ENCODE measurements around the gene USP4. TPM values are rescaled to one million over a fixed set of nuclear protein-coding genes. Genes with fewer than 3 reads are reported as not detected.
"Not testable (repeated sequence)": the region's sequence is repeated elsewhere in the genome, so short reads cannot be mapped to it uniquely, and the experiment has no call there.

The USP4 gene
- total RNA-seq, 1 donor from 2014 or later, result 21.0 TPM

- no peak overlapping the region for H3K9ac ChIP-seq
- Mint-ChIP-seq H3K27me3 (ENCODE audit: insufficient read depth, low read depth) (peaks cover 7% of the 10 kb centered on the region), H3K9me3 (no peaks in the 10 kb centered on the region), H3K36me3 (peaks cover 2% of the 10 kb centered on the region), H3K27ac (no peak overlapping the region), H3K4me3 (no peak overlapping the region), H3K4me1 (peaks cover 4% of the 10 kb centered on the region)
- TF ChIP-seq EZH2phosphoT487 (IDR thresholded peaks at IDR 0.05) (no peak), CTCF (IDR thresholded peaks at IDR 0.05) (no peak), EZH2 (IDR thresholded peaks at IDR 0.05) (no peak)
- no peaks in the 10 kb centered on the region for H3K27me3 ChIP-seq
- no peak for DNase-seq (ENCODE audit: low spot score)
- H3K9me3 ChIP-seq (ENCODE audit: low read depth), result no peaks in the 10 kb centered on the region
- no peaks in the 10 kb centered on the region for H3K36me3 ChIP-seq
- no peaks in the 10 kb centered on the region for H3K4me1 ChIP-seq
- H4K20me1 ChIP-seq (ENCODE audit: low read depth), result no peaks in the 10 kb centered on the region
- H3K4me3 ChIP-seq, result no peak overlapping the region
- H3K79me2 ChIP-seq (ENCODE audit: low read depth), result no peaks in the 10 kb centered on the region
- H3F3A ChIP-seq (ENCODE audit: low read depth), result no peaks in the 10 kb centered on the region
- no peak overlapping the region for H3K4me2 ChIP-seq
- H3K27ac ChIP-seq, result no peak overlapping the region
- no peak overlapping the region for H2AFZ ChIP-seq (replicated peaks)
Measured at GRCh38 chr3:49349348-49350114, 9.7 kb upstream of the USP4 start.

DNA sequence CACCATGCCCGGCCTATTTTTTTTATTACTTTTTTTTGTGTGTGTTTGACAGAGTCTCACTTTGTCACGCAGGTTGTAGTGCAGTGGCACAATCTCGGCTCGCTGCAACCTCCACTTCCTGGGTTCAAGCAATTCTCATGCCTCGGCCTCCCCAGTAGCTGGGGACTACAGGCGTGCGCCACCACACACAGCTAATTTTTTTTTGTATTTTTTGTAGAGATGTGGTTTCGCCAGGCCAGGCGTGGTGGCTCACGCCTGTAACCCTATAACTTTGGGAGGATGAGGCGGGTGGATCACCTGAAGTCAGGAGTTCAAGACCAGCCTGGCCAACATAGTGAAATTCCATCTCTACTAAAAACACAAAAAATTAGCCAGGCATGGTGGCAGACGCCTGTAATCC lies 8.5 kb upstream of the USP4 start:
- H3F3A ChIP-seq (ENCODE audit: low read depth); H3K27me3 ChIP-seq; H3K4me3 Mint-ChIP-seq; H3K36me3 ChIP-seq; H3K4me1 ChIP-seq; H4K20me1 ChIP-seq (ENCODE audit: low read depth); DNase-seq (ENCODE audit: low spot score); H3K4me3 ChIP-seq; H3K27ac Mint-ChIP-seq; H3K4me2 ChIP-seq; H3K9me3 ChIP-seq (ENCODE audit: low read depth); H2AFZ ChIP-seq (replicated peaks); H3K79me2 ChIP-seq (ENCODE audit: low read depth); H3K27ac ChIP-seq; H3K4me1 Mint-ChIP-seq; H3K27me3 Mint-ChIP-seq (ENCODE audit: insufficient read depth, low read depth); H3K9ac ChIP-seq; H3K36me3 Mint-ChIP-seq; H3K9me3 Mint-ChIP-seq: not testable (repeated sequence)

GRCh38 chr3:49346797-49347251 lies 7.0 kb upstream of the USP4 start:
- no peaks in the 10 kb centered on the region for H3K36me3 ChIP-seq
- H3F3A ChIP-seq (ENCODE audit: low read depth), result peaks cover 4% of the 10 kb centered on the region
- H4K20me1 ChIP-seq (ENCODE audit: low read depth), result no peaks in the 10 kb centered on the region
- DNase-seq (ENCODE audit: low spot score), result no peak
- no peak overlapping the region for H3K4me3 Mint-ChIP-seq
- TF ChIP-seq CTCF (IDR thresholded peaks at IDR 0.05) (no peak), EZH2phosphoT487 (IDR thresholded peaks at IDR 0.05) (no peak), EZH2 (IDR thresholded peaks at IDR 0.05) (no peak)
- H3K4me2 ChIP-seq, result no peak overlapping the region
- H3K79me2 ChIP-seq (ENCODE audit: low read depth), result no peaks in the 10 kb centered on the region
- no peaks in the 10 kb centered on the region for H3K9me3 Mint-ChIP-seq
- H2AFZ ChIP-seq (replicated peaks), result no peak overlapping the region
- no peaks in the 10 kb centered on the region for H3K36me3 Mint-ChIP-seq
- no peak overlapping the region for H3K27ac Mint-ChIP-seq
- H3K27ac ChIP-seq, result no peak overlapping the region
- no peaks in the 10 kb centered on the region for H3K27me3 ChIP-seq
- peaks cover 6% of the 10 kb centered on the region for H3K27me3 Mint-ChIP-seq (ENCODE audit: insufficient read depth, low read depth)
- no peak overlapping the region for H3K4me3 ChIP-seq
- peaks cover 5% of the 10 kb centered on the region for H3K4me1 Mint-ChIP-seq
- H3K9ac ChIP-seq, result no peak overlapping the region
- H3K9me3 ChIP-seq (ENCODE audit: low read depth), result no peaks in the 10 kb centered on the region
- no peaks in the 10 kb centered on the region for H3K4me1 ChIP-seq

DNA sequence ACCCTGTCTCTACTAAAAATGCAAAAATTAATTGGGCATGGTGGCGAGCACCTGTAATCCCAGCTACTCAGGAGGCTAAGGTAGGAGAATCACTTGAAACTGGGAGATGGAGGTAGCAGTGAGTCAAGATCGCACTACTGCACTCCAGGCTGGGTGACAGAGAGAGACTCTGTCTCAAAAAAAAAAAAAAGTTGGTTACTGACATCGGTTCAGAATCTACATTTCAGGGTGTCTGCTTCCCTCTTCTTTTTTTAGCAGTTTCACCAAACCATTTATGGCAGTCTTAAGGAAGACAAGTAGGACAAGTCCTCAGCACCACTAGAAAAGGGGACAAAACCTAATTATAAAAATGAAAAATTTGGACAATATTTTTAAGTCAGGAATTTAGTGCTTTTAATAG lies 3.3 kb upstream of the USP4 start:
- H3K4me1 ChIP-seq, result peaks cover 7% of the 10 kb centered on the region
- no peaks in the 10 kb centered on the region for H4K20me1 ChIP-seq (ENCODE audit: low read depth)
- peaks cover 16% of the 10 kb centered on the region for H3K79me2 ChIP-seq (ENCODE audit: low read depth)
- Mint-ChIP-seq H3K36me3 (peaks cover 2% of the 10 kb centered on the region), H3K27ac (no peak overlapping the region), H3K27me3 (ENCODE audit: insufficient read depth, low read depth) (peaks cover 14% of the 10 kb centered on the region), H3K4me1 (peaks cover 23% of the 10 kb centered on the region), H3K4me3 (no peak overlapping the region), H3K9me3 (no peaks in the 10 kb centered on the region)
- H3K4me3 ChIP-seq, result no peak overlapping the region
- H3K9me3 ChIP-seq (ENCODE audit: low read depth), result no peaks in the 10 kb centered on the region
- TF ChIP-seq CTCF (IDR thresholded peaks at IDR 0.05), result no peak
- no peak for TF ChIP-seq EZH2 (IDR thresholded peaks at IDR 0.05)
- TF ChIP-seq EZH2phosphoT487 (IDR thresholded peaks at IDR 0.05), result no peak
- no peak for DNase-seq (ENCODE audit: low spot score)
- peaks cover 30% of the 10 kb centered on the region for H3F3A ChIP-seq (ENCODE audit: low read depth)
- H3K27ac ChIP-seq, result no peak overlapping the region
- H3K9ac ChIP-seq, result no peak overlapping the region
- H2AFZ ChIP-seq (replicated peaks), result no peak overlapping the region
- no peaks in the 10 kb centered on the region for H3K36me3 ChIP-seq
- H3K4me2 ChIP-seq, result no peak overlapping the region
- H3K27me3 ChIP-seq, result no peaks in the 10 kb centered on the region
